Stimulated activated effector memory CD8-positive, alpha-beta T cell treated with anti-CD3 and anti-CD28 coated beads, Interleukin-12 subunit alpha, Interleukin-12 subunit beta, amount 100 ng/mL, for 72 hours (primary cell): ENCODE results near the gene ERVFRD-1.

ENCODE experiments used
- ATAC-seq: fragments of 150-1000 bp; cut with Tn5 transposase; 2 replicates; pipeline ENCODE4 v1.10.0; 2021
- DNase-seq, 2 donors: peaks; one replicate each; pipeline ENCODE4 v3.0.0; 2021 to 2022; ENCODE audit warnings: low spot score in 2 of 2
- H3K27ac Mint-ChIP-seq: one replicate; pipeline ENCODE4 v1.8.0; 2022; ENCODE audit warnings: mild to moderate bottlenecking, mixed read lengths
- H3K36me3 Mint-ChIP-seq: one replicate; pipeline ENCODE4 v1.8.0; 2022; ENCODE audit warnings: mild to moderate bottlenecking, mixed read lengths
- H3K4me1 Mint-ChIP-seq: one replicate; pipeline ENCODE4 v1.8.0; 2022; ENCODE audit warnings: mixed read lengths
- H3K4me3 Mint-ChIP-seq: one replicate; pipeline ENCODE4 v1.8.0; 2022; ENCODE audit warnings: mild to moderate bottlenecking, mixed read lengths
- H3K9me3 Mint-ChIP-seq: one replicate; pipeline ENCODE4 v1.8.0; 2022; ENCODE audit warnings: mixed read lengths

The ERVFRD-1 gene, protein sequence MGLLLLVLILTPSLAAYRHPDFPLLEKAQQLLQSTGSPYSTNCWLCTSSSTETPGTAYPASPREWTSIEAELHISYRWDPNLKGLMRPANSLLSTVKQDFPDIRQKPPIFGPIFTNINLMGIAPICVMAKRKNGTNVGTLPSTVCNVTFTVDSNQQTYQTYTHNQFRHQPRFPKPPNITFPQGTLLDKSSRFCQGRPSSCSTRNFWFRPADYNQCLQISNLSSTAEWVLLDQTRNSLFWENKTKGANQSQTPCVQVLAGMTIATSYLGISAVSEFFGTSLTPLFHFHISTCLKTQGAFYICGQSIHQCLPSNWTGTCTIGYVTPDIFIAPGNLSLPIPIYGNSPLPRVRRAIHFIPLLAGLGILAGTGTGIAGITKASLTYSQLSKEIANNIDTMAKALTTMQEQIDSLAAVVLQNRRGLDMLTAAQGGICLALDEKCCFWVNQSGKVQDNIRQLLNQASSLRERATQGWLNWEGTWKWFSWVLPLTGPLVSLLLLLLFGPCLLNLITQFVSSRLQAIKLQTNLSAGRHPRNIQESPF

DNA sequence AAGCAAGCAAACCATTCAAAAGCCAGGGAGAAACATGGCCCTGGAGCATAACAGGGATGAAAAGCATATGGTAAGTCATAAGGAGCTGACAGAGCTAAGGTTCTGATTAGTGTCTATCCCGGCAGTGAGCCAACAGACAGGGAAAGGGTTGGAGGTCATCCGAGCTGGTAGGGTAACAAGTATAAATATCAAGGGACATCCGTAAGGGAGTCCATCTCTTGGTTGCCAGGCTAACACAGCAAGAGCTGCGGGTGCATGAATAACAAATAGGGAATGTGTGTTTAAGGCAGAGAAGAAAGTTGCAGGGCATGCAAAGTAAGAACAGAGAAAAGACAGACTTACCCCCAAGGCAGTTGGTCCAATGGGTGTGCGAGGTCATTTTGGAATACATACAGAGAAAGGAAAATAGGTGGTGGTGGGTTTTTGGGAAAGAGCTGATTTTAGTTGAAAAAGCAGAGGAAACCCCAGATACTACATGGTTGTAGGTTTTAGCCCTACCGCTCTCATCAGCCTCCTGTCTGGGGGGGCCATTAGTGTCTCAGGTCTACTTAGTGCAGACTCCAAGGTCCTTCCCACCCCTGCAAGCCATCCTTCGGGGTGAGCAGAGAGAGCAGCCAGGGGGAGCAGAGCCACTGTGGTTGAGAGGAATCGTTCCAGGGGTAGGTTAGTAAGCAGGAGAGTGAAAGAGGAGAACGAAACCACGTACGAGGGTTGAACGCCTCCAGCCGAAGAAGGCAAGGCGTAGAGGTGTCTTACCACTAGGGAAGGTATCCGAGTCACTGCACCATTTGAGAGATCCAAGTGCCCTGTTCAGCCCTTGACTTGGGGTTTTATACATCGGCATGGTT, at the start of gene ERVFRD-1:
TSS of gene ERVFRD-1 (minus strand) at position 805 of the 848 bp plus-strand sequence. CDS start 6,415 bp downstream, outside the sequence.
- peak within 1 kb of the TSS; percentile 32 for H3K27ac Mint-ChIP-seq
- peak within 1 kb of the TSS; percentile 1 for H3K4me3 Mint-ChIP-seq
- H3K9me3 Mint-ChIP-seq = no peaks in the 10 kb centered on the region
- ATAC-seq (peak; percentile 59), DNase-seq (no peak)
- H3K36me3 Mint-ChIP-seq = no peaks in the 10 kb centered on the region
- peaks cover 26% of the 10 kb centered on the region for H3K4me1 Mint-ChIP-seq

DNA sequence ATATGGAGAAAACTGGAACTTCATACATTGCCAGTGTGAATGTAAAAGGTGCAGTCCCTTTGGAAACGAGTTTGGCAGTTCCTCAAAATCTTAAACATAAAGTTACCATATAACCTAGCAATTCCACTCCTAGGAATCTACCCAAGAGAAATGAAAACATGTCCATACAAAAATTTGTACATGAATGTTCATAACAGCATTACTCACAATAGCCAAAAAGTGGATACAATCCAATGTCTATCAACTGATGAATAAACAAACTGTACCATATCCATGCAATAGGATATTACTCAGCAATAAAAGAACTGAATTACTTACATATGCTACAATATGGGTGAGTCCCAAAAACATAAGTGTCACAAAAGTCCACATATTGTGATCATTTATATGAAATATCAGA, 48.7 kb upstream of the ERVFRD-1 start:
- H3K9me3 Mint-ChIP-seq = no peaks in the 10 kb centered on the region
- no peak overlapping the region for H3K4me3 Mint-ChIP-seq
- H3K4me1 Mint-ChIP-seq = peaks cover 29% of the 10 kb centered on the region
- DNase-seq (no peak), ATAC-seq (no peak)
- no peaks in the 10 kb centered on the region for H3K36me3 Mint-ChIP-seq
- no peak overlapping the region for H3K27ac Mint-ChIP-seq

DNA sequence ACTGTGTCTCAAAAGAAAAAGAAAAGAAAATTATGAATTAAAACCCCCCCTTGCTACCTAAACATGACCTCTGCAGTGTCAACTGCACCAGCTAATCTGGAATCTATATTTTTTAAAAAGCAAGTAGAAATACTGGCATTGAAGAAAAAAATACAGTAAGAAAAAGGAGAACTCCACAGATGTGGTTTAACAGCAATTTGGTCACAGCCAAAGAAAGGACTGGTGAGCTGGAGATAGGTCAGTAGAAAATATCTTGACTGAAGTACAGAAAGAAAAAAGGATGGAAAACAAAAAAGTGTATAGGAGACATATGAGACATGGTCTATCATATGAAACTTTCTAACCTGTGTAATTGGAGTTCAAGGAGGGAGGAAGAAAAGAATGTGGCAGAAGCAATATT, 44.1 kb upstream of the ERVFRD-1 start:
- H3K27ac Mint-ChIP-seq = no peak overlapping the region
- no peak overlapping the region for H3K4me3 Mint-ChIP-seq
- DNase-seq (no peak), ATAC-seq (no peak)
- no peaks in the 10 kb centered on the region for H3K36me3 Mint-ChIP-seq
- H3K9me3 Mint-ChIP-seq = no peaks in the 10 kb centered on the region
- no peaks in the 10 kb centered on the region for H3K4me1 Mint-ChIP-seq

DNA sequence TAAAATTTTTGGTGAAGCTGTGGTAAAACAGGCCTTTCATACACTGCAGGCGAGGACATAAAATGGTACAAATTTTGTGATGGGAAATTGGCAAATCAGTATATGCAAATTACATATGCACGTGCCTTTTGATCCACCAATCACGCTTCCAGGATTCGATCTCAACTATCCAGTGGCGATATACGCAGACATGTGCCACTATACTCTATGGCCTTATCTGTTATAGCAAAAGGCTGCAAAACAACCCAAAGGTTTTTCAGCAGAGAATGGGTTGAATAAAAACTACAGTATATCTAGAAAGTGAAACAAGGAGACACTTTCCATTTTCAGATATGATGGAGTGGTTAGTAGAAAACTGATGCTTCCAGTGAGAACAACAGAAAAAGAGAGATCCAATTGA, 41.9 kb upstream of the ERVFRD-1 start:
- no peak overlapping the region for H3K27ac Mint-ChIP-seq
- ATAC-seq (no peak), DNase-seq (no peak)
- no peaks in the 10 kb centered on the region for H3K9me3 Mint-ChIP-seq
- no peaks in the 10 kb centered on the region for H3K36me3 Mint-ChIP-seq
- H3K4me3 Mint-ChIP-seq = peak overlapping the region; percentile 53
- no peaks in the 10 kb centered on the region for H3K4me1 Mint-ChIP-seq

DNA sequence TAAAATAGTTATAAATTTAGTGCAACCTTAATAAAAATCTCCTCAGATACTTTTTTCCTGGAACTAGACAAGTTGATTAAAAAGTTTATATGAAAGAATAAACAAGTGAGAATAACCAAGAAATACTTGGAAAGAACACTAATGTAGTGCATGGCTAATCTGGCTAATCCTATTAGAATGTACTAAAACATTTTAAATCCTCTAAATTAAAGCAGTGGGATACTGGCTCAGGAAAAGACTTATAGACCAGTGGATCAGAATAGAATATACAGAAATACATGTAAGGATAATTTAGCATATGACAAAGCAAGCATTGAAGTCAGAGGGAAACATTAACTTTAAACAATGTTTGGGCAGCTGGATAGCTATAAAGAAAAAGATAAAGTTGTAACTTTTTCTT, 41.1 kb upstream of the ERVFRD-1 start:
- H3K27ac Mint-ChIP-seq = no peak overlapping the region
- no peaks in the 10 kb centered on the region for H3K9me3 Mint-ChIP-seq
- no peaks in the 10 kb centered on the region for H3K36me3 Mint-ChIP-seq

DNA sequence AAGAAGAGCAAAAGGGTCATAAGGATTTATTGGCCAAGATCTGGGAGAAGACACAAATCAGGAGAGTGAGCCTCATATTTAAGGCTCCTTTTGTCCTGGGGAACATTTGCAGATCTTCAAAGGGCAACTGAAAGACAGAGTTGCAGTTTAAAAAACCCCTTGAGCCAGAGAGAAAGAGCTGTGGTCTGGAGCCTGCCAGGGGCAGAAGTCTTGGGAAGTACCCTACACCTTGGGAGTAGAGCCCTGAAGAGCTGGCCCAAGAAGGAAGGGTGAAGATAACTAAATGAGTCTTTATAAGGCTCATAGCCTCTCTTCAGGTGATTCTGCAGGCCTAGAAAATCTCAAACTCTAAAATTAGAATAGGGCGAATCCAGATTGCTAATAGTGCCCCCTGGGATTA, 40.0 kb upstream of the ERVFRD-1 start:
- DNase-seq (no peak), ATAC-seq (no peak)
- no peak overlapping the region for H3K4me3 Mint-ChIP-seq
- H3K36me3 Mint-ChIP-seq = no peaks in the 10 kb centered on the region
- H3K27ac Mint-ChIP-seq = no peak overlapping the region
- no peaks in the 10 kb centered on the region for H3K4me1 Mint-ChIP-seq
- no peaks in the 10 kb centered on the region for H3K9me3 Mint-ChIP-seq

More for the DNA sequence above, 41.1 kb upstream of the ERVFRD-1 start:
- H3K4me3 Mint-ChIP-seq = no peak overlapping the region
- DNase-seq (no peak), ATAC-seq (no peak)
- H3K4me1 Mint-ChIP-seq = no peaks in the 10 kb centered on the region

DNA sequence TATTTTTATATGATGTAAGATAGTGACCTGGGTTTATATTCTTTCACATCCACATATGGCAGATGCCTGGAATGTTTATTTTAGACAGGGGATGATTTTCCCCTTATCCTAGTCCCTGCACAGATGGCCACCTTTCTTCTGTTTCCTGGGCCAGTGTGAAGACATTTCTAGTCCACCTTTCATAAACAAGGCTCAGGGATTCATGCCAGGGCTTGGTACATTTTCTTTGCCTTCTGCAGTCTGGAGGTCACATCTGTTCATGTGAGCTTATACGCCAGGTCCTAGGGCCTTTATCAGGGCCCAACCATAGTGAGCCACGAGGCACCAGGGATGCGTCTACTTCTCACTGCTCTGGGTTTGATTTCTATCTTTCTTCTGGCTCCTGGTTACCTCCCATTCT, 38.0 kb upstream of the ERVFRD-1 start:
- Mint-ChIP-seq H3K36me3 (no peaks in the 10 kb centered on the region), H3K4me3 (no peak overlapping the region), H3K4me1 (peaks cover 2% of the 10 kb centered on the region), H3K27ac (no peak overlapping the region), H3K9me3 (no peaks in the 10 kb centered on the region)
- DNase-seq (no peak), ATAC-seq (no peak)

DNA sequence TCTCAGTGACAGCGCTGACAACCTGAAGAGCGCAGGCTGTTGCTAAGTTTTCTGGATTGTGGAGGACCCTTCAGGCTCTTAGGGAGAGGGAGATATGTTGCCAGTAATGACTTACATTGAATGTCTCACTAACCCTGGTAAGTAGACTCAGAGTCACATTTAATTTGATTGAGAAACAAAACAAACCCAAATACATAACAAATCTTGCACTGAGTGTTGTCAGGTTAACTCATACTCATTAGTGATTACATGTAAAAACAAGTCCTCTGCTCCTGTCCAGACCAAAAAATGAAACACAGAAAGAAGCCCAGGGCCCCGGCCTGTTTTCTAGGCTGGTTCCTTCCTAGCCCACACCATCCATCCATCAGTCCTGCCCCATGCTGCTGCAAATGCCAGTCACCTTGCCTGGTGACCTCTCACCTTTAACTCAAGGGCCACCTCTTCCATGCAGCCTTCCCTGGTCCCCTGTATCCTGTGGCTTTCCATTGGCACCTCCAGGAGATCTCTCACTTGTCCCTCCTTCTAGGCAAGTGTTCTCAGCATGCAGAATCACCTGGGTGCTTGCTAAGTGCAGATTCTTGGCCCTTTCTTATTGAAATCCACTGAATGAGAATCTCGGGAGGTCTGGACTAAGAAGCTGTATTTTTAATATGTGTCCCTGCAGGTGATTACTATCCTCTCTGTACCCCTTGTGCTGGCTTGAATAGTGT, 34.7 kb upstream of the ERVFRD-1 start:
- Mint-ChIP-seq H3K36me3 (no peaks in the 10 kb centered on the region), H3K9me3 (no peaks in the 10 kb centered on the region), H3K4me3 (no peak overlapping the region), H3K4me1 (peaks cover 11% of the 10 kb centered on the region), H3K27ac (no peak overlapping the region)
- no peak for DNase-seq
- ATAC-seq = no peak

DNA sequence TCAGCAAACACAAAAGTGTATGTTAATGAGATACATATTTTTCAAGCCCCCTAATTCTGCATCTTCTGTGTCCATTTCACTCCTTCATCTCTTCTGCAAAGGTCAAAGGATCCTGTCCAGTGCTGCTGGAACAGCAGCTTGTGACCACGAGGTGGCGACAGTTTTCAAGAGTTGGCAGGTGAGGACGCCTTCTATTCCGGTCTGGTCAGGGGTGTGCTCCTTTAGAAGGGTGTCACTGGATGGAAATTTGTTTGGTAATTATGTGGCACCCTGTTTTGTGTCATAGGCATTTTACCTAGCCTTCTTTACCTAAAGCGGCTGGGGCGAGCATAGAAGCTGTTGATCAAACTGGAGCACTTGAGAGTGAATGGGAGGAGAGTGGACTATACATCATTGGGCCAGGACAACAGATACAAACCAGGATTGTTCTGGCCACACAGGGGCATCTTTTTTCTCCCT, 32.9 kb upstream of the ERVFRD-1 start:
- Mint-ChIP-seq H3K27ac (no peak overlapping the region), H3K9me3 (no peaks in the 10 kb centered on the region), H3K36me3 (no peaks in the 10 kb centered on the region), H3K4me3 (no peak overlapping the region), H3K4me1 (peaks cover 15% of the 10 kb centered on the region)
- DNase-seq (peak; percentile 63 to 84), ATAC-seq (peak; percentile 91)

DNA sequence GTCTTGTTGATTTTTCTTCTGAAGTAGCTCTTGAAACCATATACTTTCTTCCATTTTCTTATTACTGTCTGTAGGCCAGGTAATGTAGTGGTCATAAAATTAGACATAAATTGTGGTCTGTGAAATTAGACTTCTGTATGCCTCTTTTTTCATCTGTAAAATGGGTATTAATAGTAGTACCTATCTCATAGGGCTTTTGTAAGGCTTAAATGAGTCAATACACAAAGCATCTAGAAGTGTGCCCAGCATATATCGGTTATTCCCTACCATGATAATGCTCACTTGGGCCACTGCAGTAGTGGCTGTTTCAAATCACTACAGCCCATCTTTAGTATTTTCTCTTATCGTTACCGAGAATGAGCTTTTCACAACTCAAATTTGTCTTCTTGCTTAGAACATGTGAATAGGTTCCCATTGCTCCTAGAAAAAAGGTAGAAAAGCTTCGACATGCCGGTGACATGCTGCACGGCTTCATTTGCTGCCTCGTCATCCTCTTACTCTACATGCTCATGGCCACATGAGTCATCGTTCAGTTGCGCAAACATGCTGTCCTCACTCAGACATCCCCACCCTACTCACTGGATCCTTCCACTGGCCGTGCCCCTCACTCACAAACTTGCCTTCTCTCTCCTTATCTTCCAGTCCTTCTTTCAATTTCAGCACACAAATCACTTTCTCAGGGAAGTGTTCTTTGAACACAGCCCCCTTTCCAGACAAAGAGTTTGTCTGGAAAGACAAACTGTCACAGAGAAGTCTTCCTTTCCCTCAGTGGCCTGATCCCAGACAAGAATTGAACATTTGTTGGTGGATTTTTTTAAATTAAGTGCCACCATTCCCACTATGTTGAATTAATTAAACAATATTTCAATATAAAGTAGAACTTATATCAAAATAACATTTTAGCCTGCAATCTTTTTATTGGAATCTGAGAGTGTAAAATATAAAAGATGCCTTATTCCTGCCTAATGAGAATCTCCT, 32.2 kb upstream of the ERVFRD-1 start:
- DNase-seq (no peak), ATAC-seq (peak; percentile 43)
- no peak overlapping the region for H3K27ac Mint-ChIP-seq
- no peak overlapping the region for H3K4me3 Mint-ChIP-seq
- peaks cover 22% of the 10 kb centered on the region for H3K4me1 Mint-ChIP-seq
- H3K9me3 Mint-ChIP-seq = no peaks in the 10 kb centered on the region
- no peaks in the 10 kb centered on the region for H3K36me3 Mint-ChIP-seq

DNA sequence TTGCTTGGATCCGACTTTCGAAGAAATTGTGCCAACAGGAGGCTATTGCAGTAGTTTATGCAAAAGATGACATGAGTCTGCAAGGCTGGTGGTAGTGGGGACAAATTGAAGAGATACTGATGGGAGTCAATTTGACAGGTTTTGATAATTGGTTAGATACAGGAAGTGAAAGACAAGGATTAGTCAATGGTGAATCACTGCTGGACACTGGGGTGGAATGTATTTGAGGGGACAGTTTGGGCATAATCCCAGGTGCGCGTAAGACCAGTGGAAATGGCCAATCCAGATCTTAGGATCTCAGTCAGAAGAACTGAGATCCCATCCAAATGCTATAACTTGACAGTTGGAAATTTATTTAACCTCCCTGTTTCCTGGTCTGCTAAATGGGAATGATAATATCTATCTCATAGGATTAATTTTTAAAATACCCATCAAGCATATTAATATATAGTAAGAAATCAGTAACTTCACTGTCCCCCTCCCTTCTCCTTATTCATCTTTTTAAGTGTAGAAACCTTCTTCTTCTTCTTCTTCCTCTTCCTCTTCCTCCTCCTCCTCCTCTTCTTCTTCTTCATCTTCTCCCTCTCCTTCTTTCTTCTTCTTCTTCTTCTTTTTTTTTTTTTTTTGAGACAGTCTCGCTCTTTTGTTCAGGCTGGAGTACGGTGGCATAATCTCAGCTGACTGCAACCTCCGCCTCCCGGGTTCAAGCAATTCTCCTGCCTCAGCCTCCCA, 30.9 kb upstream of the ERVFRD-1 start:
- no peaks in the 10 kb centered on the region for H3K9me3 Mint-ChIP-seq
- DNase-seq = no peak
- H3K4me1 Mint-ChIP-seq = peaks cover 22% of the 10 kb centered on the region
- H3K27ac Mint-ChIP-seq = no peak overlapping the region
- H3K4me3 Mint-ChIP-seq = no peak overlapping the region
- ATAC-seq = no peak
- H3K36me3 Mint-ChIP-seq = no peaks in the 10 kb centered on the region

DNA sequence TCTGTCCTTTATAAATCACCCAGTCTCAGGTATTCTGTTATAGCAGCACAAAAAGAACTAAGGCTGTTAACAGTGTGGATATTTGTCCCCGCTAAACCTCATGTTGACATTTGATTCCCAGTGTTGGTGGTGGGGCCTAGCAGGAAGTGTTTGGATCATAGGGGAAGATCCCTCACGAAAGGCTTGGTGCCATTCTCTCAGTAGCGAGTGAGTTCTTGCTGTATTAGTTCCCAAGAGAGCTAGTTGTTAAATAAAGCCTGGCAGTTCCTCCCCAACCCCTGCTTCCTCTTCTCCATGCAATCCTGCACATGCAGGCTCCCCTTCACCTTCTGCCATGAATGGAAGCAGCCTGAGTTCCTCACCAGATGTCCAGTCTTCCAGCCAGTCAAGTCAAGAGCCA, 29.8 kb upstream of the ERVFRD-1 start:
- Mint-ChIP-seq H3K27ac (no peak overlapping the region), H3K4me3 (no peak overlapping the region), H3K9me3 (no peaks in the 10 kb centered on the region), H3K36me3 (no peaks in the 10 kb centered on the region), H3K4me1 (peaks cover 22% of the 10 kb centered on the region)
- no peak for ATAC-seq
- no peak for DNase-seq

DNA sequence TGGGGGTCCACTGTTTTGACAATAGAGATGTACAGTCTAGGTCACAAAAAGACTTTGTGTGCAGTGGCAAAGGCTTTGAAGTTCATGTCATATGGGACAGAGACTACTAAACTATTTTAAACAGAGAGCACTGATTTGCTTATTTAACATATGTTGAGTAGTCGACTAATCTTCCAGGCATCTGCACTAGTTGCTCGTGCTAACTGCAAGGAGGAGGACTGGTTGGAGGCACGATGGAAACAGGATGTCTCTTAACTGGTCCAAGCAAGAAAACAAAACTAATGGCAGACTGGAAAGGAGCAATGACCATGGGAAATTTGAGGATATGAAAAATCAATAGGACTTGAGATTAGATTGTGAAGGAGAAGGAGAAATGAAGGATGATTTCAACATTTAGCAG, 28.5 kb upstream of the ERVFRD-1 start:
- H3K4me3 Mint-ChIP-seq = no peak overlapping the region
- H3K27ac Mint-ChIP-seq = peak overlapping the region; percentile 8
- peaks cover 22% of the 10 kb centered on the region for H3K4me1 Mint-ChIP-seq
- no peak for ATAC-seq
- DNase-seq = no peak
- peaks cover 8% of the 10 kb centered on the region for H3K36me3 Mint-ChIP-seq
- no peaks in the 10 kb centered on the region for H3K9me3 Mint-ChIP-seq
